ENCODE measurements around the gene NCBP3.
A peak's percentile ranks its signal among the peaks of the same experiment; 100 is the strongest.
"Not testable (repeated sequence)": the region's sequence is repeated elsewhere in the genome, so short reads cannot be mapped to it uniquely, and the experiment has no call there.

Gene NCBP3

DNA sequence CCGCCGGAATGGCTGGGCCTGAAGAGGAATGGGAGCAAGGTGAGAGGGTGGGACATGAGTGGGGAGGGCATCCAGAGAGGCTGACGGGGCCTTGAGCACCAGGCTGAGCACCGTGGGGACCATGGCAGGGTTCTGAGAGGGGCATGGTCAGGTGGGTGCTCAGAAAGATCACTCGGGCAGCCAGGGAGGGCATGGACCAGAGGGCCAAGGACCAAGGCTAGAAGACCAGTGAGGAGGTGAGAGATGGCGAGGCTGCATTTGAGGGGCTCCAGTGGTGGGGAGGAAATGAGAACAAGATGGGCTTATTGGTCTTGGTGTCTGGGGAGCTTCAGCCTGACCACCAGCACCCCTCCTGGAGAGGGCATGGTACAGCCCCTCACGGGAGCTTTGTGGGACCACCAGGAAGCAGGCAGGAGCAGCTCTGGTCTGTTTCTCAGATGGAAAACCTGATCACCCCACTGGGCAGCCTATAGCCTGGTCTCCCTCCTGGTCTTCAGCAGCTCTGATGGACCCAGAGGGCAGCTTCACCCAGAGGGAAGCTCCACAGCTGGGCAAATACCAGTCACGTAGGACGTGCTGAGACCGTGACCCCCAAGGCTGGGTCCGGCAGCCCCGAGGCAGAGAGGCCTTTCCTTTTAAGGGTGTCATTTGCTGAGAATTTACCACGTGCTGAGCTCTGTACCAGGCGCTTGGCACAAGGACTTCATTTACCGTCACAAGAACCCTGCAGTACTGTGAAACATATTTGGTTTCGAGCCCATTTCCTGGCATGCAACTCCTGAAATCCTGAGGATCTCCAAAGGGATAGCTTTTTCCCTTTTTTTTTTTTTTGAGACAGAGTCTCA, 11.4 kb upstream of the NCBP3 start:
- peak in 1 of 42 donors; percentile 2 for DNase-seq
- intact Hi-C loops (cut with DNase I): no loop called here

DNA sequence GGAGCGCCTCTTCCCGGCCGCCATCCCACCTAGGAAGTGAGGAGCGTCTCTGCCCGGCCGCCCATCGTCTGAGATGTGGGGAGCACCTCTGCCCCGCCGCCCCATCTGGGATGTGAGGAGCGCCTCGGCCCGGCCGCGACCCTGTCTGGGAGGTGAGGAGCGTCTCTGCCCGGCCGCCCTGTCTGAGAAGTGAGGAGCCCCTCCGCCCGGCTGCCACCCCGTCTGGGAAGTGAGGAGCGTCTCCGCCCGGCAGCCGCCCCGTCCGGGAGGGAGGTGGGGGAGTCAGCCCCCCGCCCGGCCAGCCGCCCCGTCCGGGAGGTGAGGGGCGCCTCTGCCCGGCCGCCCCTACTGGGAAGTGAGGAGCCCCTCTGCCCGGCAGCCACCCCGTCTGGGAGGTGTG, 8.2 kb upstream of the NCBP3 start:
- intact Hi-C loops (cut with DNase I); DNase-seq: not testable (repeated sequence)

DNA sequence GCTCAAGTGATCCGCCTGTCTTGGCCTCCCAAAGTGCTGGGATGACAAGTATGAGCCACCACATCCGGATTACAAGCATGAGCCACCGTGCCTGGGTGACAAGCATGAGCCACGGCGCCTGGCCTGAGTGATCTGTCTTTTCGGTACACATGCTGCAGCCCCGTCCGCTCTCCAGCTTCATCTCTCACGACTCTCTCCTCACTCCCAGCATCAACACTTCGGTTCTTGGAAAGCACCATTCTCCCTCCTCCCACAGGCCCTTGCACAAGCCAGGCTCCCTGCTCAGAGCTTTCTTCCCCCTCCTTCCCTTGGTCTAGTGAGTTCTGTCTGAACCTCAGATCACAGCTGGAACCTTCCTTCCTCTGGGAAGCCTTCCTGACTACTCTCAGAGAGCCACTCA, 6.5 kb upstream of the NCBP3 start:
- intact Hi-C loops (cut with DNase I): no loop called here
- DNase-seq: peak in 5 of 42 donors; percentile 14 to 56 (median 29)

DNA sequence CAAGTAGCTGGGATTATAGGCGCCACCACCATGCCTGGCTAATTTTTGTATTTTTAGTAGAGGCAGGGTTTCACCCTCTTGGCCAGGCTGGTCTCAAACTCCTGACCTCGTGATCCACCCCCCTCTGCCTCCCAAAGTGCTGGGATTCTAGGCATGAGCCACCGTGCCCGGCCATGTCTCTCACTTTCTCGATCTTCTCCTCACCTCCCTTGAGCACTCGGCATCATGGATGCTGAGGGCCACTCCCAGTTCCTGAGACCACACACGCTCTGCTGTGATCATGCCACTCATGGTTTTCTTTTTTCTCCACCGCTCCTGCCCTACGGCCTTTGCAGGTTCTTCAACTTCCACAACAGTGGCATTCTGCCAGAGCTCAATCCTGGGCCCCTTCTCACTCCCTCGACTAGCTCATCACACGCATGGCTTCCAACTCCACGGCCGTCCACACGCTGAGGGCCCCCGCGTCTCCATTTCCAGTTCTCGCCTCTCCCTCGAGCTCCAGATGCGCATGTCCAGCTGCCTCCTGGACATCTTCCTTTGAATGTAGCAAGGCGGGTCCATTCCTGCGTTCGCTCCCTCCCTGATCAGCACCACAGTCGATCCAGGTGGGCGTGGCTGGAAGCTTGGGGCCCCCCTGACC, 5.5 kb upstream of the NCBP3 start:
- intact Hi-C loops (cut with DNase I): no loop called here
- DNase-seq: no peak

DNA sequence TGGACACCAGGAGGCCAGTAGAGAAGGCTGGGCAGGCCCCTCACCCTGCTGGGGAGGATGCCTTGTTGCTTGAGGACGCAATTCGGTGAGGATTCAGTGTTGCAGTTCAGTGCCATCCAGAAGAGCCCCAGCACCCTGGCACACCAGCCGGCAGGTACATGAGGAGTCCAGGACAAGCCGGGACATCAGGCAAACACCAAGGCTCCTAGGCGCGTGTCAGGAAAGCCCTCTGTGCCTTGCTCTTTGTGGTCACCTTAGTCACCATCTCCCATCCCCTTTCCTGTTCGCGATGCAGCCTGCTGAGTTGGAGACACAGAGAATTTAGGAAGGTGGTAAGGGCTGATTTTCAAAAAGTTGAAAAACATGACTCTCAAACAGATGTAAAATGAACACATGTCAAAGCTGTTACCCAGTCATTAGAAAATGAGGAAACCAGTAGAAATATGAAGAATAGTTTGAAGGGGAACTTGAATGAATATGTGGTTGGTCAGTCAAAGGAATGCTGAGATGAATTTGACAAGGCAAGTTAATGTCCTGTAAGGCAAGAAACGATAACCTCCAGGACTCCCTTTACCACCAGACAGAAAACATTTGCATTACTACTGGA, 2.3 kb upstream of the NCBP3 start:
- intact Hi-C loops (cut with DNase I): no loop called here
- DNase-seq: peak in 1 of 42 donors; percentile 23

GRCh38 chr17:3847165-3847670, 1.2 kb upstream of the NCBP3 start:
- intact Hi-C loops (cut with DNase I): no loop called here
- DNase-seq: peak in 2 of 42 donors; percentile 18 to 37

DNA sequence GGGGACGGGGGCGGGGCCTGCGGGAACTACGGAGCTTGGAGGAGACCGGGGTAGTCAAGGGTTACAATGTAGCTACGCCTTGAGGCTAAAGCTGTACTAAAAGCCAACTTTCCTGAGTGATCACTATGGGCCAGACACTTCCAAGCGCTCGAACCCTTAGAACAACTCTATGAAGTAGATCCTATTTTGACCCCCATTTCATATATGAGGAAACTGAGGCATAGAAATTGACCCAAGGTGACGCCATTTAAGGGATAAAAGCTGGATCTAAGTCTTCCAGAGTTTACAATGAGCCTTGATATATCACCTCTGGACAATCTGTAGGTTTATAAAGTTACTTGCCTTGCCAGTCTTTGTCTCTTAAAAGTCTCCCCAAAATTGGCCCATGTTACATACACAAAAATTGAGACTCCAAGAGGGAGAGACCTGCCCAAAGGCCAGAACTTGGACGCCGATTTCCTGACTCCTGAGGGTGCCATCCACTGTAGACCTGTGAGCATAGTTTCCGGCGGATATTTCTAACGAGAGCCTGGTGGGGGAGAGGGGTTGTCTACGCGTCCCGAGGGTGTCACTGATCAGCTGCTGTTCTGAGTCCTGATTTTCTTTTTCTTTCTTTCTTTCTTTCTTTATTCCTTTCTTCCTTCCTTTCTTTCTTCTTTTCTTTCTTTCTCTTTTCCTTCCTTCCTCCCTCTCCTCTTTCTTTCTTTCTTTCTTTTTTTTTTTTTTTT, 555 bp upstream of the NCBP3 start:
- intact Hi-C loops (cut with DNase I): no loop called here
- peak in 2 of 42 donors; percentile 22 to 43 for DNase-seq

GRCh38 chr17:3845291-3845620, 790 bp downstream of the NCBP3 start:
- intact Hi-C loops (cut with DNase I): no loop called here
- DNase-seq: peak in 7 of 42 donors; percentile 4 to 43 (median 30)

- intact Hi-C loops (cut with DNase I): not testable (repeated sequence)
- DNase-seq: peak in 1 of 42 donors; percentile 31
Measured at GRCh38 chr17:3844556-3844955, 1.5 kb downstream of the NCBP3 start.

- peak in 15 of 42 donors; percentile 17 to 59 (median 34) for DNase-seq
Measured at GRCh38 chr17:3843935-3844516, 2.0 kb downstream of the NCBP3 start.

DNA sequence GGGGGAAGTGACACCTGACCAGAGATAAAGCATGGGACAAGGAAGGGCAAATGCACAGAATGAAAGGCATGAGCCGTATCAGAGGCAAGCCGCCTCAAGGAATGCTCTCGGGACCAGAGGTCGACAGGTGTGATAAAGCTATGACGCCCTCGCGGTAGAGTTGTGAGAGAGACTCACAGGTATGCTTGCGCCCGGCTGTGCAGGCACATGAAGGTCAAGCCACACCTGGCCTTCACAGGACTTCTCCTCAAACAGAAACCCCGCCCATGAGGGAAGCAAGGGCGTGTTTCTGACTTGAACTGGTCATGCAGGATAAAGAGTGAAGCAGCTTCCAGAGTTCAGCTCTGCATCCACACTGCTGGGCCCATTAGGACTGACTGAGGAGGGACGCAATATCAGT, 7.8 kb downstream of the NCBP3 start:
- intact Hi-C loops (cut with DNase I): no loop called here
- no peak for DNase-seq

More at GRCh38 chr17:3843935-3844516, 2.0 kb downstream of the NCBP3 start:
- intact Hi-C loops (cut with DNase I): no loop called here

GRCh38 chr17:3836551-3836950, 9.5 kb downstream of the NCBP3 start:
- DNase-seq: no peak
- intact Hi-C loops (cut with DNase I): no loop called here

- no peak for DNase-seq
- intact Hi-C loops (cut with DNase I): no loop called here
Measured at GRCh38 chr17:3835410-3836229, 10.4 kb downstream of the NCBP3 start.

DNA sequence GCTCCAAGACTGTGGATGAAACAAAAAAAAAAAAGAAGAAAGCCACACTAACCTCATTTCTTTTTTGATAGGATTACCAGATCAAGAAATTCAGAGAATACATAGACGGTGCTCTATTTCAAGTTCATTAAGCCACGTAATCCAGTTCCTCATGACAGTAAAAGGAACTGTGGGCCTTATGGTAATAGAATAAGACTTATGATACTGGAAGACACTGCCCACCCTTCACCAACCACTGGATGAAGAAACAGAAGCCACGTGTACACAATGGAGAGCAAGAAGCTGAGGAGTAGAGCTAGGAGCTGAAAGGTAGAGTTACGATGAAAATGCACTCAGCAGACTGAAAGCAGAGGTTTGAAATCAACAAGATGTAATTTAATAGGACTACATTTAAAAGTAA, 11.2 kb downstream of the NCBP3 start:
- intact Hi-C loops (cut with DNase I): no loop called here
- DNase-seq: no peak

- intact Hi-C loops (cut with DNase I): no loop called here
- DNase-seq: no peak
Measured at GRCh38 chr17:3828852-3829232, 17.2 kb downstream of the NCBP3 start.

GRCh38 chr17:3828151-3828851, 17.7 kb downstream of the NCBP3 start:
- intact Hi-C loops (cut with DNase I): no loop called here
- peak in 1 of 42 donors; percentile 18 for DNase-seq

GRCh38 chr17:3827124-3827773, 18.8 kb downstream of the NCBP3 start:
- peak in 40 of 42 donors; percentile 33 to 92 (median 78) for DNase-seq
- intact Hi-C loops (cut with DNase I): no loop called here
